ENCODE data around the gene HACD1. TPM values are rescaled to one million over a fixed set of nuclear protein-coding genes. Genes with fewer than 3 reads are reported as not detected.

HACD1 gene
- total and polyA plus RNA-seq, 10 of the 15 experiments (the other 5 are each of a cell fraction or from before 2014, with no cell fraction given) = 0.22 to 1.5 (median 0.78) TPM; not detected in 1

DNA sequence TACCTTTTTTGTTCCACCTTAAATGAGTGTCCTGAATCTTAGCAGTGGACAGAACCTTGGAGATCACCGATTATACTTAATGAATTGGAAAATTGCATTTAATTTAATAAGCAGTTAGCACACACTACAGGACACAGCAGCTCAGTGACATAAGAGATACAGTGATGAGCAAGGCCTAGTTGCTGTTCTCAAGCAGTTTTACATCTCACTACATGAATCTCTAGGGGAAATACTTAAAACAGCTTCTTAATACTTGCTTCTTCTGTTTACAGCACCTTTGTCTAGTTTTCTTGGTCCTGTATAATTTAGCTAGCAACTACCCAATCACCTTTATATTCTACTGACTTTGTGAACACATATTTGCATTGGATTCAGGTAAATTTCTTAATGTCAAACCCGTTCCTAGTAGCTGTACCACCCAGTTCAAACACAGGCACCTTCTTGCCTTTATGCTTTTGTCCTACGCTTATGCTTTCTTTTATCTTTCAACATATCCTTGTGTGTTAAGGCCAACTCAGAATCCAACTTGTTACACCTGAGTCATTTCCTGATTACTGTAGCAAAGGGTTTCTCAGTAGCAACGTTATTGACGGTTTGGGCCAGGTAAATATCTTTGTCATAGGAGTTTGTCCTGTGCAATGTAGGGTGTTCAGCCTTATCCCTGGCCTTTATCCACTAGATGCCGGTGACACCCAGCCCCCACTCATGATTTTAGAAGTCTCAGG lies 28.6 kb upstream of the HACD1 start:
- Histone ChIP-seq H3K36me3 (ENCODE audit: control insufficient read depth in 2 of 2, insufficient read depth in 2 of 2, low read length in 1 of 2) (0 out of 4 replicates have a peak, but pooled peaks cover 0 to 4% of the 10 kb centered on the region in 2 experiments), H4K20me1 (ENCODE audit: control insufficient read depth, insufficient read depth) (no peaks in the 10 kb centered on the region), H3K27me3 (replicated peaks in 1 of 2; ENCODE audit: control insufficient read depth in 2 of 2, insufficient read depth in 2 of 2, low read length in 1 of 2) (no peaks in the 10 kb centered on the region), H2AFZ (ENCODE audit: control insufficient read depth, low read depth, low read length) (no peak overlapping the region), H3K9ac (ENCODE audit: control insufficient read depth, insufficient read depth, low read length) (peak overlapping the region; percentile 25), H3K9me3 (replicated peaks; ENCODE audit: control insufficient read depth, insufficient read depth, low read length) (peaks cover 6% of the 10 kb centered on the region; the same call in 2 of the 3 replicates), H3K4me3 (peak overlapping the region; percentile 96), H3K79me2 (ENCODE audit: control insufficient read depth, insufficient read depth, low read length) (peaks cover 76% of the 10 kb centered on the region), H3K27ac (ENCODE audit: control insufficient read depth, insufficient read depth) (peak overlapping the region; percentile 48), H3K4me1 (ENCODE audit: control insufficient read depth, insufficient read depth, low read length) (peaks cover 5% of the 10 kb centered on the region; the same call in 1 of the 2 replicates), H3K4me2 (ENCODE audit: control insufficient read depth, insufficient read depth) (peak overlapping the region; percentile 86)
- ChIA-PET RAD21 (ENCODE audit: unreplicated experiment) (interaction anchor here (0.9 to 1.7 kb wide), 3 partner anchors 16 to 44 kb away, joined by 3 to 4 read pairs (median 4); no protein-coding TSS in a partner anchor), CTCF (interaction anchor here (0.7 to 4.0 kb wide), 5 partner anchors 10 to 97 kb away, joined by 3 to 12 read pairs (median 5); no protein-coding TSS in a partner anchor), POLR2A (interaction anchor here (1.6 to 2.1 kb wide), 4 partner anchors 11 to 37 kb away, joined by 3 to 9 read pairs (median 6); no protein-coding TSS in a partner anchor), SMC1A (ENCODE audit: uncharacterized antibody, unreplicated experiment) (interaction anchor here (0.7 to 6.1 kb wide), 11 partner anchors 11 to 96 kb away, joined by 3 to 63 read pairs (median 4); no protein-coding TSS in a partner anchor)
- BruUV-seq (replicated peaks) = no TSS peak
- WGBS (ENCODE audit: insufficient coverage, insufficient replicate concordance, low lambda C conversion rate, missing lambda C conversion rate) = 15% methylated on average over 6 of the region's 6 CpGs
- in situ Hi-C loops (cut with MboI) (no loop called here), intact Hi-C loops (cut with micrococcal nuclease; ENCODE audit: unreplicated experiment) (no loop called here)
- FAIRE-seq (no peak), ATAC-seq (peak; percentile 17), DNase-seq (ENCODE audit: low read depth, low spot score) (no peak)
- TF ChIP-seq FOXM1 (IDR thresholded peaks at IDR 0.05; ENCODE audit: low read depth, low read length) = 0 out of 2 replicates have a peak, but pooled peaks have one; percentile 14
- TF ChIP-seq, protein P1, sequence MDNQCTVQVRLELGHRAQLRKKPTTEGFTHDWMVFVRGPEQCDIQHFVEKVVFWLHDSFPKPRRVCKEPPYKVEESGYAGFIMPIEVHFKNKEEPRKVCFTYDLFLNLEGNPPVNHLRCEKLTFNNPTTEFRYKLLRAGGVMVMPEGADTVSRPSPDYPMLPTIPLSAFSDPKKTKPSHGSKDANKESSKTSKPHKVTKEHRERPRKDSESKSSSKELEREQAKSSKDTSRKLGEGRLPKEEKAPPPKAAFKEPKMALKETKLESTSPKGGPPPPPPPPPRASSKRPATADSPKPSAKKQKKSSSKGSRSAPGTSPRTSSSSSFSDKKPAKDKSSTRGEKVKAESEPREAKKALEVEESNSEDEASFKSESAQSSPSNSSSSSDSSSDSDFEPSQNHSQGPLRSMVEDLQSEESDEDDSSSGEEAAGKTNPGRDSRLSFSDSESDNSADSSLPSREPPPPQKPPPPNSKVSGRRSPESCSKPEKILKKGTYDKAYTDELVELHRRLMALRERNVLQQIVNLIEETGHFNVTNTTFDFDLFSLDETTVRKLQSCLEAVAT (IDR thresholded peaks at IDR 0.05) = no peak
- TF ChIP-seq JUNB (IDR thresholded peaks at IDR 0.05) = peak; percentile 33; the same call in 1 of the 2 replicates

Measured in GM12878 (cell line).